Thymus (tissue), 11 donors: ENCODE data around the gene RAB34. TPM values are rescaled to one million over a fixed set of nuclear protein-coding genes. Genes with fewer than 3 reads are reported as not detected.

ENCODE experiments used
- DNase-seq, 9 donors: peaks; one replicate each; pipeline ENCODE4 v3.0.0-alpha.2; 2013; ENCODE audit warnings: low spot score in 9 of 9, low read depth in 6 of 9, missing footprints in 1 of 9
- H3K27ac ChIP-seq, 2 donors: one replicate each; pipeline ENCODE4 v1.5.1; 2013; ENCODE audit warnings: control low read depth in 1 of 2, low read depth in 1 of 2, low read length in 1 of 2, mild to moderate bottlenecking in 1 of 2, moderate library complexity in 1 of 2
- H3K27me3 ChIP-seq, 2 donors: one replicate each; pipeline ENCODE4 v1.5.1; 2013; ENCODE audit warnings: low read length in 1 of 2; ENCODE audit not compliant: control insufficient read depth in 2 of 2, insufficient read depth in 1 of 2
- H3K36me3 ChIP-seq, 2 donors: one replicate each; pipeline ENCODE4 v1.5.1; 2013; ENCODE audit warnings: low read length in 1 of 2, mild to moderate bottlenecking in 1 of 2, moderate library complexity in 1 of 2; ENCODE audit not compliant: control insufficient read depth in 2 of 2, insufficient read depth in 2 of 2
- H3K4me1 ChIP-seq, 2 donors: one replicate each; pipeline ENCODE4 v1.5.1; 2013; ENCODE audit warnings: low read length in 2 of 2; ENCODE audit not compliant: control insufficient read depth in 2 of 2, insufficient read depth in 2 of 2
- H3K4me3 ChIP-seq, 2 donors: one replicate each; pipeline ENCODE4 v1.5.1; 2013; ENCODE audit warnings: low read length in 2 of 2, control low read depth in 1 of 2, mild to moderate bottlenecking in 1 of 2
- H3K9me3 ChIP-seq, 2 donors: one replicate each; pipeline ENCODE4 v1.5.1; 2013; ENCODE audit warnings: low read length in 1 of 2, mild to moderate bottlenecking in 1 of 2; ENCODE audit not compliant: control insufficient read depth in 2 of 2, insufficient read depth in 1 of 2
- WGBS: extraction: QIAGEN DNeasy Blood & Tissue Kit; methylation state at CpG from one replicate; pipeline ENCODE4 v1.1.7; 2013; 5-methylcytosine and 5-hydroxymethylcytosine counted together
- polyA plus RNA-seq: library from polyadenylated mRNA; stranded (reverse); fragments of 200-250 nt; gene quantifications from one replicate; pipeline ENCODE4 v1.2.3, GENCODE V29; 2013
- total RNA-seq: library from RNA; stranded (reverse); fragments of 120-200 nt; gene quantifications from one replicate; pipeline ENCODE4 v1.2.4, GENCODE V29; 2013
- donor health status: healthy.

The RAB34 gene
- total and polyA plus RNA-seq, 2 donors = 26.6 to 81.9 TPM

- no peaks in the 10 kb centered on the region for H3K27me3 ChIP-seq
- no peak for DNase-seq
- no peaks in the 10 kb centered on the region for H3K9me3 ChIP-seq
- no peak overlapping the region for H3K4me3 ChIP-seq
- no peak overlapping the region for H3K27ac ChIP-seq
- H3K36me3 ChIP-seq = peaks cover 80 to 94% of the 10 kb centered on the region in 2 donors
- H3K4me1 ChIP-seq = no peaks in the 10 kb centered on the region
- 94% methylated on average over 7 of the region's 7 CpGs for WGBS
Measured at GRCh38 chr17:28675980-28676379, 41.7 kb downstream of the RAB34 start.

DNA sequence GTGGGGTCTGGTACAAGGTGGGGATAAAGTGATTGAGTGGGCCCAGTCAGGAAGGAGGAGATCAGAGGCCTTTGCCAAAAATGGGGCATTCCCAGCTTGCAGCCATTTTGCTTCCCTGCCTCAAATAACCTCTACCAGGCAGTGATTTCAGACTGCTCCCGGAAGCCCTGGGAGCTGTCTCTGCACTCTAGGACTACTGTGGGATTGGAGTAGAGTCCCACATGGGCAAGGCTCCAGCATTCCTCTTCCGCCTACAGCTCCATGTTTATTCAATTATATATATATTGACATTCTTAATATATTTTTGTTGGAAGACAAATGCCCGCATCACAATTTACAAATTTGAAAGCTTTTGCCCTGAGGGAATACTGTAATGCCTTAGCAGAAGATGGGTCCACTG is 42.2 kb downstream of the RAB34 start:
- no peak for DNase-seq
- no peaks in the 10 kb centered on the region for H3K9me3 ChIP-seq
- 97% methylated on average over 3 of the region's 3 CpGs for WGBS
- no peak overlapping the region for H3K27ac ChIP-seq
- no peaks in the 10 kb centered on the region for H3K27me3 ChIP-seq
- H3K36me3 ChIP-seq = peaks cover 76 to 92% of the 10 kb centered on the region in 2 donors
- H3K4me1 ChIP-seq = no peaks in the 10 kb centered on the region
- H3K4me3 ChIP-seq = no peak overlapping the region

DNA sequence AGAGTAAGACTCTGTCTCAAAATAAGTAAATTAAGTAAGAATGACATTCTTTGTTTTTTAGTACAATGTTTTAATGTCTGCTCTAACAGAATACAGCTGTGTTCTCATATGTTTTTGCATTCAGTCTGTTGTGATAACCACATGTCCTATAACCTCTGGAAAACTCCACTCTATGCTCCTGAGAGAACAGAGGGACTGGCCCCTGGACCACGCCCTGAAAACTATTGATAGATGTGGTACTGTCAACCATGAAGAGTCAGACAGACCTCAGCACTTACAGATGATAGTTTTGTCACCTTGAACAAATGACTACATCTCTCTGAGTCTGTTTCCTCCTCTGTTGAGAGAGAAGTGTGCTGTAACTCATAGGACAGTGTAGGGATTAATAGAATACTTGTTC is 47.8 kb downstream of the RAB34 start:
- Histone ChIP-seq H3K27me3 (no peaks in the 10 kb centered on the region), H3K36me3 (peaks cover 48 to 66% of the 10 kb centered on the region in 2 donors), H3K4me1 (no peaks in the 10 kb centered on the region), H3K27ac (no peak overlapping the region), H3K9me3 (no peaks in the 10 kb centered on the region), H3K4me3 (no peak overlapping the region)
- 99% methylated on average over 1 of the region's 1 CpG for WGBS
- DNase-seq = no peak

DNA sequence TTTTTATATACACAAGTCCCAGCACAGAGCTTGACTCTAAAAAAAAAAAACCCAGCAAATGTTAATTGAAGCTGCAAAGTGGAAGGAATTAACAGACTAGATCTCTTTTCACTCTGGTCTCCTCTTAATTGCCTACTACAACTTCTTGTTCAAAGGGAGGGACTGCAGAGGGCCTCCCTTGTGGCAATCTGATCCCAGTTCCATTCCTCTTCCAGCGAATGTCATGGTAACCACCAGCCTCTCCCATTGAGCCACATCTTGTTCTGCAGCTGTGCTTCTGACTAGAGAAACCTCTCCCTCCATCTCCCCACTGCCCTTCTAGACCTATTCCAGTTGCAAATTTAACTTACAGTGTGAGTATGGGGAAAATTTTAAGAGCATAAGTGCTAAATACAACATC is 49.8 kb downstream of the RAB34 start:
- Histone ChIP-seq H3K27ac (no peak overlapping the region), H3K4me1 (peaks cover 0 to 5% of the 10 kb centered on the region in 2 donors), H3K27me3 (no peaks in the 10 kb centered on the region), H3K36me3 (peaks cover 30 to 50% of the 10 kb centered on the region in 2 donors), H3K9me3 (no peaks in the 10 kb centered on the region), H3K4me3 (no peak overlapping the region)
- WGBS = 94% methylated on average over 1 of the region's 1 CpG
- no peak for DNase-seq

DNA sequence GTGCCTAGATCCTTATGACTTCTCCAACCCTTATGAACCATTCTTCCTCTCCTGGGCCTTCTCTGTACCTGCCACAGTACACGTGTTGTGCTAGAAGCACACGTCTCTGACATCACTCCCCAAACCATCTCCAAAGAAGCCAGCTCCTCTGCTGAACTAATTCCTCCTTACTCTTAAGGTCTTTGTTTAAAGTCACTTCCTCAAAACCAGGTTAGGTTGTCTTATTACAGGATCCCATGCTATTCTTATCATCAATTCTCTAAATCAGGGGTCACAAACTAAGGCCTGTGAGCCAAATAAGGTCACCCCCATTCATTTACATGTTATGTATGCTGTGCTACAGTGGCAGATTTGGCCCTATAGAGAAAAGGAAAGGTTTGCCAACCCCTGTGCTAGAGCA is 51.7 kb downstream of the RAB34 start:
- Histone ChIP-seq H3K27ac (no peak overlapping the region), H3K4me3 (no peak overlapping the region), H3K4me1 (peaks cover 1 to 10% of the 10 kb centered on the region in 2 donors), H3K27me3 (no peaks in the 10 kb centered on the region), H3K9me3 (no peaks in the 10 kb centered on the region), H3K36me3 (peaks cover 17 to 31% of the 10 kb centered on the region in 2 donors)
- 92% methylated on average over 2 of the region's 2 CpGs for WGBS
- no peak for DNase-seq

Other genes starting within 250 kb of the RAB34 start
- gene SLC13A2, start 244.2 kb downstream of the RAB34 start, total RNA-seq = not detected
- gene SLC13A2, start 244.2 kb downstream of the RAB34 start, polyA plus RNA-seq = 0.09 TPM
- gene FOXN1, start 211.5 kb downstream of the RAB34 start, total RNA-seq = 5.4 TPM
- 6.5 TPM for gene FOXN1, start 211.5 kb downstream of the RAB34 start, polyA plus RNA-seq
- 30.4 TPM for gene UNC119, start 165.2 kb downstream of the RAB34 start, total RNA-seq
- 30.6 TPM for gene UNC119, start 165.2 kb downstream of the RAB34 start, polyA plus RNA-seq
- gene PIGS, start 146.3 kb downstream of the RAB34 start, total RNA-seq = 25.5 TPM
- gene PIGS, start 146.3 kb downstream of the RAB34 start, polyA plus RNA-seq = 19.6 TPM
- gene ALDOC, start 141.0 kb downstream of the RAB34 start, total RNA-seq = 18.2 TPM
- gene ALDOC, start 141.0 kb downstream of the RAB34 start, polyA plus RNA-seq = 10.6 TPM
- 46.0 TPM for gene SPAG5, start 118.8 kb downstream of the RAB34 start, total RNA-seq
- gene SPAG5, start 118.8 kb downstream of the RAB34 start, polyA plus RNA-seq = 19.4 TPM
- gene RSKR, start 103.7 kb downstream of the RAB34 start, total RNA-seq = 2.6 TPM
- 6.4 TPM for gene RSKR, start 103.7 kb downstream of the RAB34 start, polyA plus RNA-seq
- 49.8 TPM for gene BLTP2, start 72.7 kb downstream of the RAB34 start, total RNA-seq
- gene BLTP2, start 72.7 kb downstream of the RAB34 start, polyA plus RNA-seq = 18.6 TPM
- gene SDF2, start 56.0 kb downstream of the RAB34 start, total RNA-seq = 47.2 TPM
- gene SDF2, start 56.0 kb downstream of the RAB34 start, polyA plus RNA-seq = 40.8 TPM
- gene SUPT6H, start 55.7 kb downstream of the RAB34 start, total RNA-seq = 21.2 TPM
- gene SUPT6H, start 55.7 kb downstream of the RAB34 start, polyA plus RNA-seq = 27.0 TPM
- gene PROCA1, start 6.0 kb downstream of the RAB34 start, total RNA-seq = 1.0 TPM
- 11.3 TPM for gene PROCA1, start 6.0 kb downstream of the RAB34 start, polyA plus RNA-seq
- 1,968 TPM for gene RPL23A, start 2.1 kb upstream of the RAB34 start, total RNA-seq
- 1,777 TPM for gene RPL23A, start 2.1 kb upstream of the RAB34 start, polyA plus RNA-seq
- gene TLCD1, start 8.4 kb upstream of the RAB34 start, total RNA-seq = 7.7 TPM
- gene TLCD1, start 8.4 kb upstream of the RAB34 start, polyA plus RNA-seq = 9.2 TPM
- 2.2 TPM for gene NEK8, start 10.9 kb upstream of the RAB34 start, total RNA-seq
- 5.1 TPM for gene NEK8, start 10.9 kb upstream of the RAB34 start, polyA plus RNA-seq
- 21.2 TPM for gene TRAF4, start 26.1 kb upstream of the RAB34 start, total RNA-seq
- 29.3 TPM for gene TRAF4, start 26.1 kb upstream of the RAB34 start, polyA plus RNA-seq
- gene FAM222B, start 124.9 kb upstream of the RAB34 start, total RNA-seq = 2.5 TPM
- gene FAM222B, start 124.9 kb upstream of the RAB34 start, polyA plus RNA-seq = 9.5 TPM
- 19.7 TPM for gene ERAL1, start 137.1 kb upstream of the RAB34 start, total RNA-seq
- 30.3 TPM for gene ERAL1, start 137.1 kb upstream of the RAB34 start, polyA plus RNA-seq
- 29.9 TPM for gene FLOT2, start 179.9 kb upstream of the RAB34 start, total RNA-seq
- 82.1 TPM for gene FLOT2, start 179.9 kb upstream of the RAB34 start, polyA plus RNA-seq
- gene DHRS13, start 185.2 kb upstream of the RAB34 start, total RNA-seq = 12.7 TPM
- gene DHRS13, start 185.2 kb upstream of the RAB34 start, polyA plus RNA-seq = 18.9 TPM
- 20.5 TPM for gene PHF12, start 233.7 kb upstream of the RAB34 start, total RNA-seq
- gene PHF12, start 233.7 kb upstream of the RAB34 start, polyA plus RNA-seq = 32.4 TPM